CD4-positive, CD25-positive, alpha-beta regulatory T cell (primary cell): Measurements from ENCODE around the gene TSPAN7. TPM values are rescaled to one million over a fixed set of nuclear protein-coding genes. Genes with fewer than 3 reads are reported as not detected.

Experiments
- ATAC-seq, 2 donors: fragments of 150-1000 bp; cut with Tn5 transposase; one replicate each; pipeline ENCODE4 v1.10.0; 2021; ENCODE audit warnings: low read depth in 2 of 2, moderate number of reproducible peaks in 2 of 2, moderate library complexity in 1 of 2
- DNase-seq, 3 donors: peaks; one replicate each; pipeline versions ENCODE4 v3.0.0 to v3.0.0-alpha.2; 2012 to 2022; ENCODE audit warnings: mixed read lengths in 1 of 3
- H3K27ac ChIP-seq: one replicate; pipeline ENCODE4 v1.7.0; 2013; ENCODE audit warnings: mild to moderate bottlenecking, low read length; ENCODE audit not compliant: insufficient read depth, poor library complexity, severe bottlenecking
- H3K27me3 ChIP-seq: one replicate; pipeline ENCODE4 v1.7.0; 2013; ENCODE audit warnings: low read length; ENCODE audit not compliant: control insufficient read depth, insufficient read depth
- H3K36me3 ChIP-seq: one replicate; pipeline ENCODE4 v1.7.0; 2013; ENCODE audit warnings: mild to moderate bottlenecking, low read length, moderate library complexity; ENCODE audit not compliant: control insufficient read depth, insufficient read depth
- H3K4me1 ChIP-seq: 2 replicates; pipeline ENCODE4 v1.7.0; 2013; ENCODE audit warnings: mild to moderate bottlenecking, low read length; ENCODE audit not compliant: insufficient read depth, control insufficient read depth, poor library complexity, severe bottlenecking
- H3K4me3 ChIP-seq: one replicate; pipeline ENCODE4 v1.7.0; 2013; ENCODE audit warnings: low read depth, mild to moderate bottlenecking, low read length, moderate library complexity
- H3K9me3 ChIP-seq, 2 experiments: 1 replicate in 1 of 2; 2 replicates in 1 of 2; pipeline ENCODE4 v1.7.0; 2013; ENCODE audit warnings: low read length in 2 of 2, mild to moderate bottlenecking in 1 of 2, moderate library complexity in 1 of 2; ENCODE audit not compliant: control insufficient read depth in 2 of 2
- H3K27ac Mint-ChIP-seq, 3 donors: one replicate each; pipeline ENCODE4 v1.8.0; 2020 to 2022; ENCODE audit warnings: mild to moderate bottlenecking in 3 of 3, mixed read lengths in 3 of 3, moderate library complexity in 2 of 3
- H3K27me3 Mint-ChIP-seq: one replicate; pipeline ENCODE4 v1.8.0; 2022; ENCODE audit warnings: mild to moderate bottlenecking, mixed read lengths
- H3K36me3 Mint-ChIP-seq: one replicate; pipeline ENCODE4 v1.8.0; 2020; ENCODE audit warnings: mixed read lengths
- H3K4me1 Mint-ChIP-seq, 4 donors: one replicate each; pipeline ENCODE4 v1.8.0; 2020 to 2022; ENCODE audit warnings: mixed read lengths in 4 of 4, mild to moderate bottlenecking in 1 of 4
- H3K4me3 Mint-ChIP-seq, 4 donors: one replicate each; pipeline ENCODE4 v1.8.0; 2020 to 2022; ENCODE audit warnings: mild to moderate bottlenecking in 4 of 4, mixed read lengths in 4 of 4, moderate library complexity in 3 of 4
- H3K9me3 Mint-ChIP-seq, 7 donors: one replicate each; pipeline ENCODE4 v1.8.0; 2020 to 2022; ENCODE audit warnings: mixed read lengths in 7 of 7, mild to moderate bottlenecking in 3 of 7, moderate library complexity in 2 of 7
- polyA plus RNA-seq, 4 donors: library from polyadenylated mRNA; unstranded; fragments of 300-500 nt; fragmentation: Illumina TruSeq; gene quantifications; one replicate each; pipeline ENCODE4 v1.2.3, GENCODE V29; 2021
- total RNA-seq: library from RNA; stranded (reverse); gene quantifications from one replicate; pipeline ENCODE4 v1.2.3, GENCODE V29; 2022

The TSPAN7 gene
- total and polyA plus RNA-seq, 5 donors from 2014 or later, result 0.16 to 0.72 (median 0.20) TPM; not detected in 2

- no peaks in the 10 kb centered on the region for H3K36me3 Mint-ChIP-seq
- no peaks in the 10 kb centered on the region for H3K9me3 ChIP-seq
- no peaks in the 10 kb centered on the region for H3K4me1 Mint-ChIP-seq
- H3K27ac ChIP-seq, result no peak overlapping the region
- H3K36me3 ChIP-seq, result no peaks in the 10 kb centered on the region
- DNase-seq (no peak), ATAC-seq (no peak)
- no peaks in the 10 kb centered on the region for H3K4me1 ChIP-seq
- H3K9me3 Mint-ChIP-seq, result no peaks in the 10 kb centered on the region
- H3K27me3 ChIP-seq, result peaks cover 2% of the 10 kb centered on the region
- H3K4me3 Mint-ChIP-seq, result no peak overlapping the region
- H3K27ac Mint-ChIP-seq, result no peak overlapping the region
- H3K27me3 Mint-ChIP-seq, result peaks cover 5% of the 10 kb centered on the region
- no peak overlapping the region for H3K4me3 ChIP-seq
Observed at GRCh38 chrX:38699121-38699520, 137.8 kb downstream of the TSPAN7 start.

GRCh38 chrX:38699696-38700095 is 138.4 kb downstream of the TSPAN7 start:
- Mint-ChIP-seq H3K27me3 (peaks cover 5% of the 10 kb centered on the region), H3K4me1 (peaks cover 0 to 5% (median 2%) of the 10 kb centered on the region in 4 donors), H3K9me3 (no peaks in the 10 kb centered on the region), H3K36me3 (no peaks in the 10 kb centered on the region), H3K4me3 (no peak overlapping the region), H3K27ac (no peak overlapping the region)
- no peak overlapping the region for H3K4me3 ChIP-seq
- DNase-seq (no peak), ATAC-seq (no peak)
- peaks cover 2% of the 10 kb centered on the region for H3K27me3 ChIP-seq
- H3K4me1 ChIP-seq, result no peaks in the 10 kb centered on the region
- no peak overlapping the region for H3K27ac ChIP-seq
- H3K36me3 ChIP-seq, result no peaks in the 10 kb centered on the region
- H3K9me3 ChIP-seq, result no peaks in the 10 kb centered on the region

- no peaks in the 10 kb centered on the region for H3K4me1 ChIP-seq
- H3K9me3 Mint-ChIP-seq, result no peaks in the 10 kb centered on the region
- H3K27me3 ChIP-seq, result peaks cover 2% of the 10 kb centered on the region
- no peak for DNase-seq
- H3K4me3 Mint-ChIP-seq, result no peak overlapping the region
- no peak overlapping the region for H3K27ac ChIP-seq
- no peak for ATAC-seq
- no peak overlapping the region for H3K27ac Mint-ChIP-seq
- H3K9me3 ChIP-seq, result no peaks in the 10 kb centered on the region
- no peaks in the 10 kb centered on the region for H3K36me3 Mint-ChIP-seq
- H3K36me3 ChIP-seq, result no peaks in the 10 kb centered on the region
- peaks cover 9% of the 10 kb centered on the region for H3K27me3 Mint-ChIP-seq
- H3K4me3 ChIP-seq, result no peak overlapping the region
- H3K4me1 Mint-ChIP-seq, result peaks cover 0 to 6% (median 2%) of the 10 kb centered on the region in 4 donors
Observed at GRCh38 chrX:38701073-38701472, 139.7 kb downstream of the TSPAN7 start.

GRCh38 chrX:38704146-38704882 is 143.0 kb downstream of the TSPAN7 start:
- no peak overlapping the region for H3K27ac Mint-ChIP-seq
- H3K4me1 Mint-ChIP-seq, result peaks cover 0 to 6% (median 2%) of the 10 kb centered on the region in 4 donors
- no peaks in the 10 kb centered on the region for H3K27me3 ChIP-seq
- H3K36me3 ChIP-seq, result no peaks in the 10 kb centered on the region
- no peak overlapping the region for H3K27ac ChIP-seq
- H3K4me3 Mint-ChIP-seq, result no peak overlapping the region
- H3K9me3 Mint-ChIP-seq, result peaks cover 0 to 6% (median 0%) of the 10 kb centered on the region in 7 donors
- H3K9me3 ChIP-seq, result no peaks in the 10 kb centered on the region
- peaks cover 4% of the 10 kb centered on the region for H3K27me3 Mint-ChIP-seq
- H3K4me3 ChIP-seq, result no peak overlapping the region
- no peak for ATAC-seq
- no peaks in the 10 kb centered on the region for H3K4me1 ChIP-seq
- H3K36me3 Mint-ChIP-seq, result no peaks in the 10 kb centered on the region
- DNase-seq, result peak in 1 of 3 donors; percentile 65

- peaks cover 5 to 7% (median 5%) of the 10 kb centered on the region in 4 donors for H3K4me1 Mint-ChIP-seq
- no peak for ATAC-seq
Observed at GRCh38 chrX:38717871-38718270, 156.5 kb downstream of the TSPAN7 start.

GRCh38 chrX:38718311-38718710 is 157.0 kb downstream of the TSPAN7 start:
- no peak for ATAC-seq
- no peak for DNase-seq
- Mint-ChIP-seq H3K27ac (no peak overlapping the region), H3K27me3 (no peaks in the 10 kb centered on the region), H3K9me3 (peaks cover 0 to 8% (median 0%) of the 10 kb centered on the region in 7 donors), H3K4me1 (peaks cover 5 to 7% (median 5%) of the 10 kb centered on the region in 4 donors), H3K36me3 (no peaks in the 10 kb centered on the region), H3K4me3 (no peak overlapping the region)
- Histone ChIP-seq H3K36me3 (no peaks in the 10 kb centered on the region), H3K4me1 (no peaks in the 10 kb centered on the region), H3K4me3 (no peak overlapping the region), H3K9me3 (peaks cover 0 to 5% of the 10 kb centered on the region in 2 experiments), H3K27me3 (no peaks in the 10 kb centered on the region), H3K27ac (no peak overlapping the region)

More at GRCh38 chrX:38717871-38718270, 156.5 kb downstream of the TSPAN7 start:
- H3K36me3 Mint-ChIP-seq, result no peaks in the 10 kb centered on the region
- H3K27ac Mint-ChIP-seq, result no peak overlapping the region
- no peaks in the 10 kb centered on the region for H3K27me3 Mint-ChIP-seq
- peak overlapping the region in 1 of 4 donors; percentile 2 for H3K4me3 Mint-ChIP-seq
- no peaks in the 10 kb centered on the region for H3K36me3 ChIP-seq
- peaks cover 0 to 8% (median 0%) of the 10 kb centered on the region in 7 donors for H3K9me3 Mint-ChIP-seq
- H3K27me3 ChIP-seq, result no peaks in the 10 kb centered on the region
- H3K4me1 ChIP-seq, result no peaks in the 10 kb centered on the region
- DNase-seq, result peak in 1 of 3 donors; percentile 42
- H3K27ac ChIP-seq, result no peak overlapping the region
- no peak overlapping the region for H3K4me3 ChIP-seq
- H3K9me3 ChIP-seq, result peaks cover 0 to 5% of the 10 kb centered on the region in 2 experiments

- Histone ChIP-seq H3K4me1 (no peaks in the 10 kb centered on the region), H3K9me3 (no peaks in the 10 kb centered on the region), H3K27ac (no peak overlapping the region), H3K36me3 (no peaks in the 10 kb centered on the region), H3K27me3 (no peaks in the 10 kb centered on the region), H3K4me3 (no peak overlapping the region)
- H3K27me3 Mint-ChIP-seq, result no peaks in the 10 kb centered on the region
- peaks cover under 1 to 5% (median 2%) of the 10 kb centered on the region in 4 donors for H3K4me1 Mint-ChIP-seq
- H3K27ac Mint-ChIP-seq, result no peak overlapping the region
- H3K36me3 Mint-ChIP-seq, result no peaks in the 10 kb centered on the region
- DNase-seq, result no peak
- no peak for ATAC-seq
- H3K9me3 Mint-ChIP-seq, result no peaks in the 10 kb centered on the region
- no peak overlapping the region for H3K4me3 Mint-ChIP-seq
Observed at GRCh38 chrX:38726612-38727011, 165.3 kb downstream of the TSPAN7 start.

- Histone ChIP-seq H3K36me3 (no peaks in the 10 kb centered on the region), H3K4me3 (no peak overlapping the region), H3K27ac (no peak overlapping the region), H3K9me3 (no peaks in the 10 kb centered on the region), H3K27me3 (no peaks in the 10 kb centered on the region), H3K4me1 (no peaks in the 10 kb centered on the region)
- DNase-seq (no peak), ATAC-seq (no peak)
- Mint-ChIP-seq H3K27ac (no peak overlapping the region), H3K36me3 (no peaks in the 10 kb centered on the region), H3K4me1 (no peaks in the 10 kb centered on the region), H3K4me3 (no peak overlapping the region), H3K27me3 (no peaks in the 10 kb centered on the region), H3K9me3 (no peaks in the 10 kb centered on the region)
Observed at GRCh38 chrX:38727668-38728067, 166.3 kb downstream of the TSPAN7 start.
